Measurements from ENCODE around the gene TTLL8.
"Not testable (repeated sequence)": the region's sequence is repeated elsewhere in the genome, so short reads cannot be mapped to it uniquely, and the experiment has no call there.

The TTLL8 gene

GRCh38 chr22:49994361-49995040 is 63.6 kb downstream of the TTLL8 start:
- Histone ChIP-seq H3K36me3 (ENCODE audit: control insufficient read depth in 4 of 4, insufficient read depth in 4 of 4, low read length in 3 of 4) (no peaks in the 10 kb centered on the region), H3K27ac (ENCODE audit: insufficient read depth in 1 of 2, low read depth in 1 of 2, low read length in 2 of 2, poor library complexity in 1 of 2, severe bottlenecking in 2 of 2) (no peak overlapping the region), H3K4me1 (ENCODE audit: control extremely low read depth in 1 of 4, control insufficient read depth in 4 of 4, insufficient read depth in 4 of 4, low read length in 3 of 4) (peaks cover 0 to 14% (median 8%) of the 10 kb centered on the region in 4 experiments), H3K27me3 (replicated peaks in 2 of 5; ENCODE audit: control insufficient read depth in 4 of 5, insufficient read depth in 5 of 5, low read length in 4 of 5) (peaks cover 0 to 9% (median 0%) of the 10 kb centered on the region in 5 experiments), H3K9me3 (ENCODE audit: control extremely low read depth in 1 of 5, control insufficient read depth in 4 of 5, insufficient read depth in 2 of 5, low read depth in 1 of 5, low read length in 4 of 5) (peaks cover 0 to 17% (median 7%) of the 10 kb centered on the region in 5 experiments), H3K4me3 (ENCODE audit: control insufficient read depth in 1 of 7, extremely low read depth in 1 of 7, insufficient read depth in 4 of 7, low read depth in 2 of 7, low read length in 6 of 7) (no peak overlapping the region)
- no peak for DNase-seq
- ChIA-PET CTCF (interaction anchor here (1.1 to 5.8 kb wide), 11 partner anchors 11 to 90 kb away, joined by 3 to 54 read pairs (median 7); no protein-coding TSS in a partner anchor), POLR2A (no interaction called here)
- WGBS (ENCODE audit: insufficient coverage): 93% methylated on average over 20 of the region's 21 CpGs

GRCh38 chr22:49993649-49994360 is 64.3 kb downstream of the TTLL8 start:
- WGBS (ENCODE audit: insufficient coverage): 70% methylated on average over 4 of the region's 11 CpGs
- Histone ChIP-seq H3K4me1 (ENCODE audit: control extremely low read depth in 1 of 4, control insufficient read depth in 4 of 4, insufficient read depth in 4 of 4, low read length in 3 of 4) (peaks cover 0 to 10% (median 4%) of the 10 kb centered on the region in 4 experiments), H3K9me3 (ENCODE audit: control extremely low read depth in 1 of 5, control insufficient read depth in 4 of 5, insufficient read depth in 2 of 5, low read depth in 1 of 5, low read length in 4 of 5) (peaks cover 0 to 17% (median 7%) of the 10 kb centered on the region in 5 experiments), H3K36me3 (ENCODE audit: control insufficient read depth in 4 of 4, insufficient read depth in 4 of 4, low read length in 3 of 4) (no peaks in the 10 kb centered on the region), H3K4me3 (ENCODE audit: control insufficient read depth in 1 of 7, extremely low read depth in 1 of 7, insufficient read depth in 4 of 7, low read depth in 2 of 7, low read length in 6 of 7) (no peak overlapping the region), H3K27ac (ENCODE audit: insufficient read depth in 1 of 2, low read depth in 1 of 2, low read length in 2 of 2, poor library complexity in 1 of 2, severe bottlenecking in 2 of 2) (no peak overlapping the region), H3K27me3 (replicated peaks in 2 of 5; ENCODE audit: control insufficient read depth in 4 of 5, insufficient read depth in 5 of 5, low read length in 4 of 5) (peaks cover 0 to 3% (median 0%) of the 10 kb centered on the region in 5 experiments)
- ChIA-PET CTCF (interaction anchor here (0.9 to 5.8 kb wide), 13 partner anchors 10 to 164 kb away, joined by 3 to 54 read pairs (median 6); no protein-coding TSS in a partner anchor), POLR2A (interaction anchor here (0.7 to 1.0 kb wide), 2 partner anchors 31 to 58 kb away, joined by 3 read pairs; no protein-coding TSS in a partner anchor)
- DNase-seq: no peak

GRCh38 chr22:49992921-49993648 is 65.0 kb downstream of the TTLL8 start:
- 45% methylated on average over 20 of the region's 23 CpGs for WGBS (ENCODE audit: insufficient coverage)
- POLR2A ChIA-PET: interaction anchor here (0.7 to 1.0 kb wide), 2 partner anchors 31 to 59 kb away, joined by 3 read pairs; no protein-coding TSS in a partner anchor

GRCh38 chr22:49991907-49992533 is 66.1 kb downstream of the TTLL8 start:
- POLR2A ChIA-PET: interaction anchor here (0.9 kb wide), 1 partner anchor 25 kb away, joined by 4 read pairs; no protein-coding TSS in a partner anchor
- Histone ChIP-seq H3K27me3 (replicated peaks in 2 of 5; ENCODE audit: control insufficient read depth in 4 of 5, insufficient read depth in 5 of 5, low read length in 4 of 5) (no peaks in the 10 kb centered on the region), H3K9me3 (ENCODE audit: control extremely low read depth in 1 of 5, control insufficient read depth in 4 of 5, insufficient read depth in 2 of 5, low read depth in 1 of 5, low read length in 4 of 5) (peaks cover 0 to 17% (median 9%) of the 10 kb centered on the region in 5 experiments), H3K4me1 (ENCODE audit: control extremely low read depth in 1 of 4, control insufficient read depth in 4 of 4, insufficient read depth in 4 of 4, low read length in 3 of 4) (peaks cover 0 to 10% (median 2%) of the 10 kb centered on the region in 4 experiments), H3K27ac (ENCODE audit: insufficient read depth in 1 of 2, low read depth in 1 of 2, low read length in 2 of 2, poor library complexity in 1 of 2, severe bottlenecking in 2 of 2) (no peak overlapping the region), H3K36me3 (ENCODE audit: control insufficient read depth in 4 of 4, insufficient read depth in 4 of 4, low read length in 3 of 4) (no peaks in the 10 kb centered on the region), H3K4me3 (ENCODE audit: control insufficient read depth in 1 of 7, extremely low read depth in 1 of 7, insufficient read depth in 4 of 7, low read depth in 2 of 7, low read length in 6 of 7) (no peak overlapping the region)
- DNase-seq: no peak
- CTCF ChIA-PET: interaction anchor here (0.8 to 5.8 kb wide), 8 partner anchors 8 to 166 kb away, joined by 3 to 54 read pairs (median 6); no protein-coding TSS in a partner anchor
- 98% methylated on average over 5 of the region's 7 CpGs for WGBS (ENCODE audit: insufficient coverage)

More at GRCh38 chr22:49992921-49993648, 65.0 kb downstream of the TTLL8 start:
- Histone ChIP-seq H3K27ac (ENCODE audit: insufficient read depth in 1 of 2, low read depth in 1 of 2, low read length in 2 of 2, poor library complexity in 1 of 2, severe bottlenecking in 2 of 2) (no peak overlapping the region), H3K4me1 (ENCODE audit: control extremely low read depth in 1 of 4, control insufficient read depth in 4 of 4, insufficient read depth in 4 of 4, low read length in 3 of 4) (peaks cover 0 to 10% (median 4%) of the 10 kb centered on the region in 4 experiments), H3K36me3 (ENCODE audit: control insufficient read depth in 4 of 4, insufficient read depth in 4 of 4, low read length in 3 of 4) (no peaks in the 10 kb centered on the region), H3K9me3 (ENCODE audit: control extremely low read depth in 1 of 5, control insufficient read depth in 4 of 5, insufficient read depth in 2 of 5, low read depth in 1 of 5, low read length in 4 of 5) (peaks cover 0 to 17% (median 9%) of the 10 kb centered on the region in 5 experiments), H3K27me3 (replicated peaks in 2 of 5; ENCODE audit: control insufficient read depth in 4 of 5, insufficient read depth in 5 of 5, low read length in 4 of 5) (no peaks in the 10 kb centered on the region), H3K4me3 (ENCODE audit: control insufficient read depth in 1 of 7, extremely low read depth in 1 of 7, insufficient read depth in 4 of 7, low read depth in 2 of 7, low read length in 6 of 7) (peak overlapping the region in 1 of 7 experiments; percentile 30)
- CTCF ChIA-PET: interaction anchor here (0.8 to 5.8 kb wide), 13 partner anchors 9 to 165 kb away, joined by 3 to 54 read pairs (median 4); no protein-coding TSS in a partner anchor
- DNase-seq: peak; percentile 60 to 72 (median 72)

- CTCF ChIA-PET: interaction anchor here (0.6 to 1.0 kb wide), 2 partner anchors 22 to 60 kb away, joined by 3 read pairs; no protein-coding TSS in a partner anchor
- no peak overlapping the region for H3K27ac ChIP-seq (ENCODE audit: insufficient read depth in 1 of 2, low read depth in 1 of 2, low read length in 2 of 2, poor library complexity in 1 of 2, severe bottlenecking in 2 of 2)
- POLR2A ChIA-PET: interaction anchor here (0.6 kb wide), 1 partner anchor 25 kb away, joined by 3 read pairs; no protein-coding TSS in a partner anchor
- H3K4me1 ChIP-seq (ENCODE audit: control extremely low read depth in 1 of 4, control insufficient read depth in 4 of 4, insufficient read depth in 4 of 4, low read length in 3 of 4): peaks cover 0 to 10% (median 2%) of the 10 kb centered on the region in 4 experiments
- 92% methylated on average over 3 of the region's 6 CpGs for WGBS (ENCODE audit: insufficient coverage)
- no peaks in the 10 kb centered on the region for H3K27me3 ChIP-seq (replicated peaks in 2 of 5; ENCODE audit: control insufficient read depth in 4 of 5, insufficient read depth in 5 of 5, low read length in 4 of 5)
- no peak for DNase-seq
- H3K9me3 ChIP-seq (ENCODE audit: control extremely low read depth in 1 of 5, control insufficient read depth in 4 of 5, insufficient read depth in 2 of 5, low read depth in 1 of 5, low read length in 4 of 5): peaks cover 0 to 24% (median 13%) of the 10 kb centered on the region in 5 experiments
- no peaks in the 10 kb centered on the region for H3K36me3 ChIP-seq (ENCODE audit: control insufficient read depth in 4 of 4, insufficient read depth in 4 of 4, low read length in 3 of 4)
- H3K4me3 ChIP-seq (ENCODE audit: control insufficient read depth in 1 of 7, extremely low read depth in 1 of 7, insufficient read depth in 4 of 7, low read depth in 2 of 7, low read length in 6 of 7): no peak overlapping the region
Measured at GRCh38 chr22:49991167-49991566, 66.9 kb downstream of the TTLL8 start.

GRCh38 chr22:49989826-49990225 is 68.3 kb downstream of the TTLL8 start:
- H3K36me3 ChIP-seq (ENCODE audit: control insufficient read depth in 4 of 4, insufficient read depth in 4 of 4, low read length in 3 of 4); H3K27ac ChIP-seq (ENCODE audit: insufficient read depth in 1 of 2, low read depth in 1 of 2, low read length in 2 of 2, poor library complexity in 1 of 2, severe bottlenecking in 2 of 2); H3K4me1 ChIP-seq (ENCODE audit: control extremely low read depth in 1 of 4, control insufficient read depth in 4 of 4, insufficient read depth in 4 of 4, low read length in 3 of 4); DNase-seq; H3K4me3 ChIP-seq (ENCODE audit: control insufficient read depth in 1 of 7, extremely low read depth in 1 of 7, insufficient read depth in 4 of 7, low read depth in 2 of 7, low read length in 6 of 7); POLR2A ChIA-PET; H3K27me3 ChIP-seq (replicated peaks in 2 of 5; ENCODE audit: control insufficient read depth in 4 of 5, insufficient read depth in 5 of 5, low read length in 4 of 5): not testable (repeated sequence)
- H3K9me3 ChIP-seq (ENCODE audit: control extremely low read depth in 1 of 5, control insufficient read depth in 4 of 5, insufficient read depth in 2 of 5, low read depth in 1 of 5, low read length in 4 of 5): peaks cover 0 to 34% (median 20%) of the 10 kb centered on the region in 5 experiments
- CTCF ChIA-PET: interaction anchor here (1.0 kb wide), 1 partner anchor 8 kb away, joined by 3 read pairs; no protein-coding TSS in a partner anchor
- WGBS (ENCODE audit: insufficient coverage): 99% methylated on average over 20 of the region's 24 CpGs
